SK-N-SH (cell line): ENCODE measurements around the gene TRPC4AP. TPM values are rescaled to one million over a fixed set of nuclear protein-coding genes. Genes with fewer than 3 reads are reported as not detected.

ENCODE experiments used
- CTCF ChIA-PET: fragments of 300-600, 350-600 bp; formaldehyde crosslinking; extraction: SDS; loops from one replicate; lab custom pipeline; 2021; lab: Yijun Ruan, JAX
- POLR2A ChIA-PET: fragments of 350-600 bp; sonication (Branson Sonifier 250); formaldehyde crosslinking; extraction: SDS; loops from one replicate; lab custom pipeline; 2020; ENCODE audit warnings: antibody characterized with exemption, inconsistent platforms; lab: Yijun Ruan, JAX
- DNase-seq: peaks from one replicate; pipeline ENCODE4 v3.0.0; 2012
- H2AFZ ChIP-seq: fragments of 200-600 bp; sonication (generic); 2 replicates; pipeline ENCODE4 v1.8.1; 2016; ENCODE audit warnings: antibody characterized with exemption, mild to moderate bottlenecking, low read depth
- H3F3A ChIP-seq: fragments of 200-600 bp; sonication (generic); replicated peaks from 2 replicates; pipeline ENCODE3; 2016; ENCODE audit warnings: antibody characterized with exemption, mild to moderate bottlenecking; ENCODE audit not compliant: insufficient read depth
- H3K27ac ChIP-seq, 2 experiments: fragments of 200-500 bp in 1 of 2; fragments of 200-600 bp in 1 of 2; sonication (Bioruptor generic) in 1 of 2; sonication (generic), shearing (Covaris generic) in 1 of 2; 2 replicates each; pipeline versions ENCODE4 v1.5.1 to v1.6.1; 2014 to 2016; ENCODE audit warnings: low read depth in 2 of 2, inconsistent platforms in 1 of 2, low read length in 1 of 2, mild to moderate bottlenecking in 1 of 2, mixed read lengths in 1 of 2
- H3K27me3 ChIP-seq: fragments of 200-600 bp; sonication (generic), shearing (Covaris generic); 2 replicates; pipeline ENCODE4 v1.6.1; 2016; ENCODE audit warnings: mixed run types; ENCODE audit not compliant: insufficient read depth
- H3K36me3 ChIP-seq, 2 experiments: fragments of 200-500 bp in 1 of 2; fragments of 200-600 bp in 1 of 2; sonication (Bioruptor generic) in 1 of 2; sonication (generic) in 1 of 2; replicated peaks in 1 of 2; 2 replicates each; pipeline versions ENCODE3 to v1.5.1; 2014 to 2016; ENCODE audit warnings: low read length in 1 of 2, mild to moderate bottlenecking in 1 of 2; ENCODE audit not compliant: insufficient read depth in 2 of 2, control insufficient read depth in 1 of 2
- H3K4me1 ChIP-seq, 2 experiments: fragments of 200-500 bp in 1 of 2; fragments of 200-600 bp in 1 of 2; sonication (Bioruptor generic) in 1 of 2; sonication (generic), shearing (Covaris generic) in 1 of 2; 2 replicates each; pipeline versions ENCODE4 v1.5.1 to v1.6.1; 2014 to 2016; ENCODE audit warnings: low read depth in 1 of 2, low read length in 1 of 2, mixed run types in 1 of 2; ENCODE audit not compliant: insufficient read depth in 2 of 2, control insufficient read depth in 1 of 2
- H3K4me2 ChIP-seq: fragments of 200-600 bp; sonication (generic), shearing (Covaris generic); 2 replicates; pipeline ENCODE4 v1.6.1; 2017; ENCODE audit warnings: mixed run types
- H3K4me3 ChIP-seq, 2 experiments: fragments of 200-500 bp in 1 of 2; fragments of 200-600 bp in 1 of 2; sonication (Bioruptor generic) in 1 of 2; sonication (generic), shearing (Covaris generic) in 1 of 2; 2 replicates each; pipeline versions ENCODE4 v1.5.1 to v1.8.1; 2014 to 2016; ENCODE audit warnings: low read depth in 2 of 2, inconsistent platforms in 1 of 2, low read length in 1 of 2, mild to moderate bottlenecking in 1 of 2, mixed read lengths in 1 of 2, moderate library complexity in 1 of 2
- H3K79me2 ChIP-seq: fragments of 200-600 bp; sonication (generic); 2 replicates; pipeline ENCODE4 v1.8.1; 2017; ENCODE audit warnings: mild to moderate bottlenecking; ENCODE audit not compliant: insufficient read depth
- H3K9ac ChIP-seq: fragments of 200-600 bp; sonication (generic); 2 replicates; pipeline ENCODE4 v1.6.1; 2017; ENCODE audit warnings: mixed run types
- H3K9me2 ChIP-seq: fragments of 200-600 bp; sonication (generic); 2 replicates; pipeline ENCODE4 v1.6.1; 2017; ENCODE audit warnings: mixed run types
- H3K9me3 ChIP-seq: fragments of 200-600 bp; sonication (generic); 2 replicates; pipeline ENCODE4 v1.6.1; 2017; ENCODE audit warnings: mixed run types, mild to moderate bottlenecking, moderate library complexity
- H4K20me1 ChIP-seq: fragments of 200-600 bp; sonication (generic); 2 replicates; pipeline ENCODE4 v1.6.1; 2017; ENCODE audit warnings: mild to moderate bottlenecking, mixed run types; ENCODE audit not compliant: insufficient read depth
- ELF1 ChIP-seq: IDR thresholded peaks from 2 replicates; pipeline ENCODE4 v1.4.0; 2012
- EZH2phosphoT487 ChIP-seq: fragments of 200-600 bp; sonication (generic); IDR thresholded peaks from 2 replicates; pipeline ENCODE4 v1.6.1; 2017; ENCODE audit warnings: low read depth, mixed run types, mild to moderate bottlenecking, antibody characterized with exemption, moderate library complexity, borderline replicate concordance
- FOXJ3 ChIP-seq: sonication (generic); formaldehyde crosslinking; IDR thresholded peaks from 2 replicates; pipeline ENCODE4 v1.5.1; 2020; ENCODE audit warnings: mild to moderate bottlenecking, missing genetic modification reagents
- GATA2 ChIP-seq: sonication (generic); formaldehyde crosslinking; IDR thresholded peaks from 2 replicates; pipeline ENCODE4 v1.5.0; 2020; ENCODE audit warnings: mild to moderate bottlenecking, missing genetic modification reagents
- JUND ChIP-seq: IDR thresholded peaks from 2 replicates; pipeline ENCODE4 v1.4.0; 2012
- MXI1 ChIP-seq: IDR thresholded peaks from 2 replicates; pipeline ENCODE4 v1.6.1; 2012; ENCODE audit warnings: mild to moderate bottlenecking, low read depth, low read length, improper control_type of control experiment
- NFIC ChIP-seq: IDR thresholded peaks from 2 replicates; pipeline ENCODE4 v1.4.0; 2012; ENCODE audit warnings: borderline replicate concordance
- RAD21 ChIP-seq: IDR thresholded peaks from 2 replicates; pipeline ENCODE4 v1.6.1; 2012; ENCODE audit warnings: mild to moderate bottlenecking, low read length
- RCOR1 ChIP-seq: fragments of 150-350 bp; IDR thresholded peaks from 2 replicates; pipeline ENCODE4 v1.6.1; 2017; ENCODE audit warnings: antibody characterized with exemption, low read length
- RFX5 ChIP-seq: IDR thresholded peaks from 2 replicates; pipeline ENCODE4 v1.6.1; 2012; ENCODE audit warnings: mild to moderate bottlenecking, improper control_type of control experiment, low read length
- RXRA ChIP-seq: IDR thresholded peaks from 2 replicates; pipeline ENCODE4 v1.4.0; 2012; ENCODE audit warnings: low read depth, mild to moderate bottlenecking, borderline replicate concordance
- SMC3 ChIP-seq: IDR thresholded peaks from 2 replicates; pipeline ENCODE4 v1.6.1; 2012; ENCODE audit warnings: low read depth, low read length, improper control_type of control experiment
- TAF1 ChIP-seq: IDR thresholded peaks from 2 replicates; pipeline ENCODE4 v1.6.1; 2012; ENCODE audit warnings: low read depth, mild to moderate bottlenecking, low read length, moderate library complexity, borderline replicate concordance
- TEAD4 ChIP-seq: IDR thresholded peaks from 2 replicates; pipeline ENCODE4 v1.4.0; 2012; ENCODE audit warnings: mild to moderate bottlenecking, borderline replicate concordance; ENCODE audit not compliant: insufficient read depth
- YY1 ChIP-seq: IDR thresholded peaks from 2 replicates; pipeline ENCODE4 v1.4.0; 2012; ENCODE audit warnings: low read depth, mild to moderate bottlenecking
- WGBS: methylation state at CpG from one replicate; pipeline ENCODE4 v1.1.6; 2017; ENCODE audit warnings: low lambda C conversion rate; 5-methylcytosine and 5-hydroxymethylcytosine counted together
- polyA plus RNA-seq, 3 experiments: library from polyadenylated mRNA; depleted of rRNA; stranded (reverse); fragments of >200 nt; gene quantifications; 2 replicates each; pipeline ENCODE4 v1.2.3, GENCODE V29; 2012
- TF ChIP-seq, protein P1 (sequence below): IDR thresholded peaks from 2 replicates; pipeline ENCODE4 v1.4.0; 2012; ENCODE audit warnings: low read depth, borderline replicate concordance
- TF ChIP-seq, protein P2 (sequence below): fragments of 150-350 bp; IDR thresholded peaks from 2 replicates; pipeline ENCODE4 v1.6.1; 2017; ENCODE audit warnings: antibody characterized with exemption, low read length, low read depth, borderline replicate concordance
- TF ChIP-seq, protein P3 (sequence below): fragments of 200-600 bp; sonication (generic); IDR thresholded peaks from 2 replicates; pipeline ENCODE4 v1.6.1; 2017; ENCODE audit warnings: antibody characterized with exemption, mild to moderate bottlenecking, moderate library complexity
- TF ChIP-seq, protein P4 (sequence below): IDR thresholded peaks from 2 replicates; pipeline ENCODE4 v1.4.0; 2012; ENCODE audit warnings: low read depth, borderline replicate concordance
- TF ChIP-seq, protein P5 (sequence below): IDR thresholded peaks from 2 replicates; pipeline ENCODE4 v1.4.0; 2012; ENCODE audit warnings: low read depth
- TF ChIP-seq, protein P6 (sequence below): IDR thresholded peaks from 2 replicates; pipeline ENCODE4; 2012

The TRPC4AP gene
- polyA plus RNA-seq, 1 of the 3 experiments (the other 2 are of a cell fraction) = 57.4 TPM

DNA sequence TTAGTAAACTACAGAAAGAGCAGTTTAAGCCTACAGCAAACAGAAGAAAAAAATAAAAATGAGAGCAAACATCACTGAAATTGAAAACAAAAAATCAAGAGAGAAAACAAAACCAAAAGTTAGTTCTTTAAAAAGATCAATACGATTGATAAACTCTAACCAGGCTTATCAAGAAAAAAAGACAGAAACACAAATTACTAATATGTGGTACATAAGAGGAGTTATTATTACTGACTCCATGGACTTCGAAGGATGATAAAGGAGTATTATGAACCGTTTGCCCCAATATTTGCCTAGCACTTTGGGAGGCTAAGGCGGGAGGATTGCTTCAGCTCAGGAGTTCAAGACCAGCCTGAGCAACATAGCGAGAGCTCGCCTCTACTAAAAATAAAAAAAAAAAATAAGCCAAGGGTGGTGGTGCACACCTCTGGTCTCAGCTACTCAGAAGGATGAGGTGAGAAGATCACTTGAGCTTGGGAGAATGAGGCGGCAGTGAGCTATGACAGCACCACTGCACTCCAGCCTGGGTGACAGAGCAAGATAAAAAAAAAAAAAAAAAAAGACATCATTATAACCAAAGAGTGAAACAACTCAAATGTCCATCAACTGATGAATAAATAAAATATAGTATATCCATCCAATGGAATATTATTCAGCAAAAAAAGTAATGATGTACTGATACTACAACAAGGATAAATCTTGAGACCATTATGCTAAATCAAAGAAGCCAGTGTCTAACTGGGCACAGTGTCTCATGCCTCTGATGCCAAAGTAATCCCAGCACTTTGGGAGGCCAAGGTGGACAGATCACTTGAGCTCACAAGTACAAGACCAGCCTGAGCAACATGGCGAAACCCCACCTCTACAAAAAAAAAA is 12.9 kb downstream of the TRPC4AP start:
- Histone ChIP-seq H3K36me3 (peaks cover 17 to 39% of the 10 kb centered on the region in 2 experiments), H3K27ac (no peak overlapping the region), H3K9ac (no peak overlapping the region), H3K4me2 (no peak overlapping the region), H3K9me3 (no peaks in the 10 kb centered on the region), H3K79me2 (peaks cover 93% of the 10 kb centered on the region), H2AFZ (no peak overlapping the region), H4K20me1 (peaks cover 64% of the 10 kb centered on the region), H3K9me2 (no peaks in the 10 kb centered on the region), H3K4me1 (no peaks in the 10 kb centered on the region)
- DNase-seq = no peak
- CTCF ChIA-PET = no interaction called here
- WGBS = 90% methylated on average over 8 of the region's 8 CpGs
- POLR2A ChIA-PET = no interaction called here
- TF ChIP-seq, protein P1, sequence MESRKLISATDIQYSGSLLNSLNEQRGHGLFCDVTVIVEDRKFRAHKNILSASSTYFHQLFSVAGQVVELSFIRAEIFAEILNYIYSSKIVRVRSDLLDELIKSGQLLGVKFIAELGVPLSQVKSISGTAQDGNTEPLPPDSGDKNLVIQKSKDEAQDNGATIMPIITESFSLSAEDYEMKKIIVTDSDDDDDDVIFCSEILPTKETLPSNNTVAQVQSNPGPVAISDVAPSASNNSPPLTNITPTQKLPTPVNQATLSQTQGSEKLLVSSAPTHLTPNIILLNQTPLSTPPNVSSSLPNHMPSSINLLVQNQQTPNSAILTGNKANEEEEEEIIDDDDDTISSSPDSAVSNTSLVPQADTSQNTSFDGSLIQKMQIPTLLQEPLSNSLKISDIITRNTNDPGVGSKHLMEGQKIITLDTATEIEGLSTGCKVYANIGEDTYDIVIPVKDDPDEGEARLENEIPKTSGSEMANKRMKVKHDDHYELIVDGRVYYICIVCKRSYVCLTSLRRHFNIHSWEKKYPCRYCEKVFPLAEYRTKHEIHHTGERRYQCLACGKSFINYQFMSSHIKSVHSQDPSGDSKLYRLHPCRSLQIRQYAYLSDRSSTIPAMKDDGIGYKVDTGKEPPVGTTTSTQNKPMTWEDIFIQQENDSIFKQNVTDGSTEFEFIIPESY = no peak
- TF ChIP-seq, protein P2, sequence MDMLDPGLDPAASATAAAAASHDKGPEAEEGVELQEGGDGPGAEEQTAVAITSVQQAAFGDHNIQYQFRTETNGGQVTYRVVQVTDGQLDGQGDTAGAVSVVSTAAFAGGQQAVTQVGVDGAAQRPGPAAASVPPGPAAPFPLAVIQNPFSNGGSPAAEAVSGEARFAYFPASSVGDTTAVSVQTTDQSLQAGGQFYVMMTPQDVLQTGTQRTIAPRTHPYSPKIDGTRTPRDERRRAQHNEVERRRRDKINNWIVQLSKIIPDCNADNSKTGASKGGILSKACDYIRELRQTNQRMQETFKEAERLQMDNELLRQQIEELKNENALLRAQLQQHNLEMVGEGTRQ = no peak
- no peak for TF ChIP-seq ELF1
- TF ChIP-seq, all 33 proteins: peak for 0
- Histone ChIP-seq H3K4me3 (no peak overlapping the region), H3K27me3 (no peaks in the 10 kb centered on the region), H3F3A (peaks cover 6% of the 10 kb centered on the region)

DNA sequence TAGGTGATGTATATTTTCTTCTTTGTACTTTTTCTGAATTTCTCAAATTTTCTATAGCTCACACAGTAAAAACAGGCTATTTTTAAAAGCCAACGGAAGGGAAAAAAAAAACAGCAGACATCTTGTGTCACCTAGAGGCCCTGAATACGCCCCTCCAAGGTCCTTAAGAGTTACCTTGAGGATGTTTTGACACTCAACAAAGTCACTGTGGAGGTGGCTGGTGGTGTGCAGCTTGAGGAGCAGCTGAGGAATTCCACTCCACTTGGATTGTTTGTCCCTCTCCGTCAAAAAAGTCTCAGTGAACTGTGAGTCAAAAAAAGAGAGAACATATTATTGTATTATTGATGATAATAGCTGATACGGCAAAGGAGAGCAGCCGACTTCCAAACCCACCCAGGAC is 14.7 kb downstream of the TRPC4AP start:
- CTCF ChIA-PET = interaction anchor here (1.2 to 2.1 kb wide), 3 partner anchors 14 to 204 kb away, joined by 3 to 6 read pairs (median 4); partner anchors contain the start of gene TRPC4AP
- DNase-seq = no peak
- Histone ChIP-seq H4K20me1 (peaks cover 49% of the 10 kb centered on the region), H3F3A (no peaks in the 10 kb centered on the region), H2AFZ (no peak overlapping the region)
- TF ChIP-seq, protein P3, sequence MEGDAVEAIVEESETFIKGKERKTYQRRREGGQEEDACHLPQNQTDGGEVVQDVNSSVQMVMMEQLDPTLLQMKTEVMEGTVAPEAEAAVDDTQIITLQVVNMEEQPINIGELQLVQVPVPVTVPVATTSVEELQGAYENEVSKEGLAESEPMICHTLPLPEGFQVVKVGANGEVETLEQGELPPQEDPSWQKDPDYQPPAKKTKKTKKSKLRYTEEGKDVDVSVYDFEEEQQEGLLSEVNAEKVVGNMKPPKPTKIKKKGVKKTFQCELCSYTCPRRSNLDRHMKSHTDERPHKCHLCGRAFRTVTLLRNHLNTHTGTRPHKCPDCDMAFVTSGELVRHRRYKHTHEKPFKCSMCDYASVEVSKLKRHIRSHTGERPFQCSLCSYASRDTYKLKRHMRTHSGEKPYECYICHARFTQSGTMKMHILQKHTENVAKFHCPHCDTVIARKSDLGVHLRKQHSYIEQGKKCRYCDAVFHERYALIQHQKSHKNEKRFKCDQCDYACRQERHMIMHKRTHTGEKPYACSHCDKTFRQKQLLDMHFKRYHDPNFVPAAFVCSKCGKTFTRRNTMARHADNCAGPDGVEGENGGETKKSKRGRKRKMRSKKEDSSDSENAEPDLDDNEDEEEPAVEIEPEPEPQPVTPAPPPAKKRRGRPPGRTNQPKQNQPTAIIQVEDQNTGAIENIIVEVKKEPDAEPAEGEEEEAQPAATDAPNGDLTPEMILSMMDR = no peak
- TF ChIP-seq TEAD4 (no peak), YY1 (no peak), NFIC (no peak), RAD21 (no peak), GATA2 (CRISPR knock-in tag) (no peak), ELF1 (no peak), FOXJ3 (no peak), RFX5 (no peak), EZH2phosphoT487 (no peak), MXI1 (no peak), TAF1 (no peak), SMC3 (no peak), RXRA (no peak), JUND (no peak), RCOR1 (no peak)
- TF ChIP-seq, protein P4, sequence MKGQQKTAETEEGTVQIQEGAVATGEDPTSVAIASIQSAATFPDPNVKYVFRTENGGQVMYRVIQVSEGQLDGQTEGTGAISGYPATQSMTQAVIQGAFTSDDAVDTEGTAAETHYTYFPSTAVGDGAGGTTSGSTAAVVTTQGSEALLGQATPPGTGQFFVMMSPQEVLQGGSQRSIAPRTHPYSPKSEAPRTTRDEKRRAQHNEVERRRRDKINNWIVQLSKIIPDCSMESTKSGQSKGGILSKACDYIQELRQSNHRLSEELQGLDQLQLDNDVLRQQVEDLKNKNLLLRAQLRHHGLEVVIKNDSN = no peak
- TF ChIP-seq, protein P5, sequence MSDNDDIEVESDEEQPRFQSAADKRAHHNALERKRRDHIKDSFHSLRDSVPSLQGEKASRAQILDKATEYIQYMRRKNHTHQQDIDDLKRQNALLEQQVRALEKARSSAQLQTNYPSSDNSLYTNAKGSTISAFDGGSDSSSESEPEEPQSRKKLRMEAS = no peak
- TF ChIP-seq, protein P6, sequence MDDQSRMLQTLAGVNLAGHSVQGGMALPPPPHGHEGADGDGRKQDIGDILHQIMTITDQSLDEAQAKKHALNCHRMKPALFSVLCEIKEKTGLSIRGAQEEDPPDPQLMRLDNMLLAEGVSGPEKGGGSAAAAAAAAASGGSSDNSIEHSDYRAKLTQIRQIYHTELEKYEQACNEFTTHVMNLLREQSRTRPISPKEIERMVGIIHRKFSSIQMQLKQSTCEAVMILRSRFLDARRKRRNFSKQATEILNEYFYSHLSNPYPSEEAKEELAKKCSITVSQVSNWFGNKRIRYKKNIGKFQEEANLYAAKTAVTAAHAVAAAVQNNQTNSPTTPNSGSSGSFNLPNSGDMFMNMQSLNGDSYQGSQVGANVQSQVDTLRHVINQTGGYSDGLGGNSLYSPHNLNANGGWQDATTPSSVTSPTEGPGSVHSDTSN = no peak
- TF ChIP-seq, all 33 proteins: peak for 0
- Histone ChIP-seq H3K4me3 (no peak overlapping the region), H3K27ac (no peak overlapping the region), H3K9ac (no peak overlapping the region), H3K9me3 (no peaks in the 10 kb centered on the region), H3K9me2 (no peaks in the 10 kb centered on the region), H3K4me1 (no peaks in the 10 kb centered on the region), H3K27me3 (no peaks in the 10 kb centered on the region), H3K36me3 (peaks cover 17 to 38% of the 10 kb centered on the region in 2 experiments), H3K79me2 (peaks cover 96% of the 10 kb centered on the region), H3K4me2 (no peak overlapping the region)
- POLR2A ChIA-PET = no interaction called here
- WGBS = 94% methylated on average over 5 of the region's 5 CpGs
